IMR-90 (cell line): Measurements from ENCODE around the gene PSPC1. TPM values are rescaled to one million over a fixed set of nuclear protein-coding genes. Genes with fewer than 3 reads are reported as not detected.

ENCODE experiments used
- FOS ChIP-seq: fragments of 150-350 bp; IDR thresholded peaks from 2 replicates; pipeline ENCODE4 v1.6.1; 2016; ENCODE audit warnings: low read depth, low read length
- microRNA-seq, 2 experiments: library from miRNA; stranded (forward) in 1 of 2; unstranded in 1 of 2; fragments of 10-50 nt in 1 of 2; fragments of <30 nt in 1 of 2; gene quantifications in 1 of 2; microRNA quantifications in 1 of 2; one replicate each; pipeline versions ENCODE3 to v1.1.0; 2013 to 2020; ENCODE audit not compliant: insufficient read depth in 1 of 2, insufficient read length in 1 of 2, unreplicated experiment in 1 of 2
- polyA plus RNA-seq, 3 experiments: library from polyadenylated mRNA; depleted of rRNA; stranded (reverse); fragments of >200 nt; gene quantifications; 2 replicates each; pipeline ENCODE4 v1.2.3, GENCODE V29; 2012; ENCODE audit warnings: low replicate concordance in 1 of 3
- small RNA-seq, 5 experiments: library from RNA; depleted of rRNA; stranded (forward); fragments of <200 nt; gene quantifications; one replicate each; pipeline ENCODE3, GENCODE V24; 2012
- total RNA-seq: library from RNA; depleted of rRNA; stranded (reverse); fragments of >200 nt; gene quantifications from 2 replicates; pipeline ENCODE4 v1.2.3, GENCODE V29; 2012; rRNA removed

PSPC1 gene
- total and polyA plus RNA-seq, 2 of the 4 experiments (the other 2 are of a cell fraction), result 38.3 to 39.8 TPM

- no peak for TF ChIP-seq FOS
Measured at GRCh38 chr13:19657872-19658591, 124.7 kb downstream of the PSPC1 start (continued).

Small RNA genes lying within 50 kb of the gene (microRNA-seq; reads per million reads assigned to microRNA genes)
- gene RN7SL166P (ENCODE audit: insufficient read depth, insufficient read length), result not detected

Small RNA genes lying within 50 kb of the gene (small RNA-seq; reads per million reads assigned to genes)
- 0 to 0.60 (median 0) reads per million in 5 experiments for gene RN7SL166P

Other genes starting within 250 kb of the PSPC1 start
- gene TPTE2, start 221.4 kb downstream of the PSPC1 start, total RNA-seq, result not detected in 2 replicates
- gene TPTE2, start 221.4 kb downstream of the PSPC1 start, polyA plus RNA-seq (2012; rRNA removed), result not detected in 2 replicates
- gene MPHOSPH8, start 149.3 kb downstream of the PSPC1 start, total RNA-seq, result 11.7 and 13.3 TPM in 2 replicates
- 15.0 and 16.4 TPM in 2 replicates for gene MPHOSPH8, start 149.3 kb downstream of the PSPC1 start, polyA plus RNA-seq (2012; rRNA removed)
- 10.2 and 13.6 TPM in 2 replicates for gene ZMYM5, start 80.7 kb upstream of the PSPC1 start, total RNA-seq
- gene ZMYM5, start 80.7 kb upstream of the PSPC1 start, polyA plus RNA-seq (2012; rRNA removed), result 5.2 and 7.0 TPM in 2 replicates
- 51.1 and 60.3 TPM in 2 replicates for gene ZMYM2, start 175.8 kb upstream of the PSPC1 start, total RNA-seq
- gene ZMYM2, start 175.8 kb upstream of the PSPC1 start, polyA plus RNA-seq (2012; rRNA removed), result 10.8 and 15.7 TPM in 2 replicates